CD4-positive, alpha-beta T cell (primary cell): ENCODE measurements around the gene PTOV1. TPM values are rescaled to one million over a fixed set of nuclear protein-coding genes. Genes with fewer than 3 reads are reported as not detected.

Experiments used
- ATAC-seq: fragments of 200-7000 bp; cut with Tn5 transposase; one replicate; pipeline ENCODE4 v1.10.0; 2022; ENCODE audit warnings: mild to moderate bottlenecking; ENCODE audit not compliant: poor library complexity
- CTCF ChIA-PET: fragments of 350-600 bp; sonication (Branson Sonifier 250); formaldehyde crosslinking; loops from one replicate; lab custom pipeline; 2021; ENCODE audit warnings: antibody characterized with exemption, inconsistent platforms; lab: Charles Lee
- POLR2A ChIA-PET: fragments of 350-600 bp; sonication (Branson Sonifier 250); formaldehyde crosslinking; loops from one replicate; lab custom pipeline; 2021; ENCODE audit warnings: antibody characterized with exemption, inconsistent platforms; lab: Charles Lee
- DNase-seq, 14 experiments: peaks; one replicate each; pipeline ENCODE4 v3.0.0-alpha.2; 2013 to 2020; ENCODE audit warnings: mixed read lengths in 2 of 14
- H3K27ac ChIP-seq, 2 donors: one replicate each; pipeline versions ENCODE4 v1.5.1 to v1.7.0; 2013; ENCODE audit warnings: low read length in 2 of 2, low read depth in 1 of 2, mild to moderate bottlenecking in 1 of 2
- H3K27me3 ChIP-seq, 2 experiments: 1 replicate in 1 of 2; 2 replicates in 1 of 2; pipeline versions ENCODE4 v1.6.1 to v1.7.0; 2013; ENCODE audit warnings: low read length in 2 of 2, control low read depth in 1 of 2, mild to moderate bottlenecking in 1 of 2, moderate library complexity in 1 of 2; ENCODE audit not compliant: insufficient read depth in 2 of 2, control insufficient read depth in 1 of 2
- H3K36me3 ChIP-seq: one replicate; pipeline ENCODE4 v1.6.1; 2013; ENCODE audit warnings: low read length, control low read depth; ENCODE audit not compliant: insufficient read depth
- H3K4me1 ChIP-seq: one replicate; pipeline ENCODE4 v1.6.1; 2013; ENCODE audit warnings: low read length, control low read depth; ENCODE audit not compliant: insufficient read depth
- H3K4me3 ChIP-seq: one replicate; pipeline ENCODE4 v1.5.1; 2013; ENCODE audit warnings: mild to moderate bottlenecking, low read length, moderate library complexity
- H3K9me3 ChIP-seq, 2 experiments: 1 replicate in 1 of 2; 2 replicates in 1 of 2; pipeline versions ENCODE4 v1.6.1 to v1.7.0; 2013; ENCODE audit warnings: low read length in 2 of 2, mild to moderate bottlenecking in 2 of 2, control low read depth in 1 of 2, moderate library complexity in 1 of 2; ENCODE audit not compliant: control insufficient read depth in 1 of 2, insufficient read depth in 1 of 2
- H3K27ac Mint-ChIP-seq: one replicate; pipeline ENCODE4 v1.8.0; 2020; ENCODE audit warnings: mixed read lengths
- H3K27me3 Mint-ChIP-seq: one replicate; pipeline ENCODE4 v1.8.0; 2021; ENCODE audit warnings: mixed read lengths
- H3K36me3 Mint-ChIP-seq: one replicate; pipeline ENCODE4 v1.8.0; 2021; ENCODE audit warnings: low read depth, mixed read lengths
- H3K4me1 Mint-ChIP-seq: one replicate; pipeline ENCODE4 v1.8.0; 2021; ENCODE audit warnings: low read depth, mixed read lengths
- H3K4me3 Mint-ChIP-seq: one replicate; pipeline ENCODE4 v1.8.0; 2020; ENCODE audit warnings: mild to moderate bottlenecking, mixed read lengths
- H3K9me3 Mint-ChIP-seq: one replicate; pipeline ENCODE4 v1.8.0; 2020; ENCODE audit warnings: mixed read lengths
- intact Hi-C, 2 experiments: fragments of 100-400 bp; cut with DNase I in 1 of 2; cut with micrococcal nuclease in 1 of 2; formaldehyde crosslinking; loops; one replicate each; pipeline versions ENCODE4 v1.15.1 to v1.9.0; 2023 to 2025; cut with DNase I, micrococcal nuclease
- total RNA-seq, 174 experiments: library from RNA in 2 of 174; stranded (reverse) in 2 of 174; gene quantifications; one replicate each; pipeline ENCODE4 v1.2.3 and lab custom pipeline; 2021 to 2026
- TF ChIP-seq, protein P1 (sequence below): fragments of 200-600 bp; IDR thresholded peaks from one replicate; pipeline ENCODE4 v1.8.0; 2022; ENCODE audit warnings: antibody characterized with exemption, mild to moderate bottlenecking

Gene PTOV1
- total RNA-seq, 2 experiments from 2014 or later: 127 to 134 TPM

- no peaks in the 10 kb centered on the region for H3K9me3 ChIP-seq
- no peaks in the 10 kb centered on the region for H3K27me3 Mint-ChIP-seq
- ChIA-PET CTCF (interaction anchor here (1.0 kb wide), 1 partner anchor 42 kb away, joined by 3 read pairs; the partner anchor contains the start of gene PTOV1), POLR2A (interaction anchor here (1.3 to 2.4 kb wide), 2 partner anchors 68 to 91 kb away, joined by 4 to 8 read pairs; partner anchors contain the start of genes AKT1S1 and TBC1D17)
- peaks cover 7% of the 10 kb centered on the region for H3K36me3 ChIP-seq
- peak overlapping the region; percentile 79 for H3K4me3 ChIP-seq
- H3K9me3 Mint-ChIP-seq: no peaks in the 10 kb centered on the region
- H3K36me3 Mint-ChIP-seq: peaks cover 21% of the 10 kb centered on the region
- peak overlapping the region; percentile 91 for H3K4me3 Mint-ChIP-seq
- H3K27ac Mint-ChIP-seq: peak overlapping the region; percentile 81
- H3K4me1 ChIP-seq: peaks cover 35% of the 10 kb centered on the region
- DNase-seq: peak; percentile 82 to 94 (median 87)
- intact Hi-C loops: loop anchor here in 1 of 2 experiments (5.0 kb wide), 1 partner anchor 91 kb away; no protein-coding TSS in a partner anchor
- TF ChIP-seq, protein P1, sequence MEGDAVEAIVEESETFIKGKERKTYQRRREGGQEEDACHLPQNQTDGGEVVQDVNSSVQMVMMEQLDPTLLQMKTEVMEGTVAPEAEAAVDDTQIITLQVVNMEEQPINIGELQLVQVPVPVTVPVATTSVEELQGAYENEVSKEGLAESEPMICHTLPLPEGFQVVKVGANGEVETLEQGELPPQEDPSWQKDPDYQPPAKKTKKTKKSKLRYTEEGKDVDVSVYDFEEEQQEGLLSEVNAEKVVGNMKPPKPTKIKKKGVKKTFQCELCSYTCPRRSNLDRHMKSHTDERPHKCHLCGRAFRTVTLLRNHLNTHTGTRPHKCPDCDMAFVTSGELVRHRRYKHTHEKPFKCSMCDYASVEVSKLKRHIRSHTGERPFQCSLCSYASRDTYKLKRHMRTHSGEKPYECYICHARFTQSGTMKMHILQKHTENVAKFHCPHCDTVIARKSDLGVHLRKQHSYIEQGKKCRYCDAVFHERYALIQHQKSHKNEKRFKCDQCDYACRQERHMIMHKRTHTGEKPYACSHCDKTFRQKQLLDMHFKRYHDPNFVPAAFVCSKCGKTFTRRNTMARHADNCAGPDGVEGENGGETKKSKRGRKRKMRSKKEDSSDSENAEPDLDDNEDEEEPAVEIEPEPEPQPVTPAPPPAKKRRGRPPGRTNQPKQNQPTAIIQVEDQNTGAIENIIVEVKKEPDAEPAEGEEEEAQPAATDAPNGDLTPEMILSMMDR: no peak
- peak; percentile 52 for ATAC-seq
- peak overlapping the region; percentile 29 to 59 for H3K27ac ChIP-seq
- peaks cover 37% of the 10 kb centered on the region for H3K4me1 Mint-ChIP-seq
- no peaks in the 10 kb centered on the region for H3K27me3 ChIP-seq
These were observed 42.2 kb upstream of the PTOV1 start for GRCh38 chr19:49808711-49809159.

DNA sequence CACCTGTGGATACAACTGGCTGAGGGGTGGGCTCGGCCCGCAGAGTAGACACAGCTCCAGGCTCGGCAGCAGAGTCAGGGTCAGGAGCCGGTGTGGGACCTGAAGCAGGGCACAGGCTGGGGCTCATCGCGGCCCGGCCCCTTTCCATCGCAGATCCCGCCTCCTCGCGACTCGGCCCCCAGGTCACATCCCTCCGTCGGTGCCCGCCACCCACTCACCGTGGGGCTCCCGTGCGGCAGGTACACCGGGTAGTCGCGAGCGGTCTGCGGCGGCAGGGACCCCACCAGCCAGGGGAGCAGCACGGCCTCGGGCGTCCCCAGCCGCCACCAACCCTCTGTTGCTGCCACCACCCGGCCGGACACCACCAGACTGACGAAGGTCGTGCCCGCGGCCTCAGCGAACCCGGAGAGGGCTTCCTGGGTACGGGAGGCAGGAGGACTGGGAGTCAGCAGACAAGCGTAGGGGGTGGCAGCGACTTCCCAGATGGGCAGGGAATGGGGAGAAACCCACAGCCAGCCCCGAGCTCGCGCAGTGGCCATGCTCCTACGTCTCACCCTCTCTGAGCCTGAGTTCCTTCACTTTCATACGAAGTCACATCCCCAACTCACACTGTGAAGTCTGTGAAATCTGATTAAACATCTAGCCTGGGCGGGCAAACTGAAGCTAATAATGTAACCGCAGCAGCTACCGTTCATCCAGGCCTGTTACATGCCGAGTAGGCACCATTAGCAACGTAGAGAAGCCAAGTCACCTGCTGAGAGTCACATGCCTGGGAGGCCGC lies 41.6 kb upstream of the PTOV1 start:
- Histone ChIP-seq H3K36me3 (peaks cover 5% of the 10 kb centered on the region), H3K4me3 (peak overlapping the region; percentile 79), H3K4me1 (peaks cover 37% of the 10 kb centered on the region), H3K27me3 (no peaks in the 10 kb centered on the region), H3K9me3 (no peaks in the 10 kb centered on the region), H3K27ac (peak overlapping the region in 1 of 2 donors; percentile 29)
- H3K9me3 Mint-ChIP-seq: no peaks in the 10 kb centered on the region
- TF ChIP-seq, protein P1: no peak
- ChIA-PET CTCF (interaction anchor here (1.0 kb wide), 1 partner anchor 41 kb away, joined by 3 read pairs; the partner anchor contains the start of gene PTOV1), POLR2A (interaction anchor here (0.7 to 2.4 kb wide), 4 partner anchors 41 to 92 kb away, joined by 3 to 8 read pairs (median 4); partner anchors contain the start of genes AKT1S1, PTOV1 and TBC1D17)
- peak; percentile 15 to 76 (median 43) for DNase-seq
- peak; percentile 28 for ATAC-seq
- H3K4me3 Mint-ChIP-seq: peak overlapping the region; percentile 91
- H3K36me3 Mint-ChIP-seq: peaks cover 15% of the 10 kb centered on the region
- intact Hi-C loops: loop anchor here in 1 of 2 experiments (5.0 kb wide), 1 partner anchor 92 kb away; no protein-coding TSS in a partner anchor
- H3K27me3 Mint-ChIP-seq: no peaks in the 10 kb centered on the region
- H3K4me1 Mint-ChIP-seq: peaks cover 41% of the 10 kb centered on the region
- peak overlapping the region; percentile 81 for H3K27ac Mint-ChIP-seq

DNA sequence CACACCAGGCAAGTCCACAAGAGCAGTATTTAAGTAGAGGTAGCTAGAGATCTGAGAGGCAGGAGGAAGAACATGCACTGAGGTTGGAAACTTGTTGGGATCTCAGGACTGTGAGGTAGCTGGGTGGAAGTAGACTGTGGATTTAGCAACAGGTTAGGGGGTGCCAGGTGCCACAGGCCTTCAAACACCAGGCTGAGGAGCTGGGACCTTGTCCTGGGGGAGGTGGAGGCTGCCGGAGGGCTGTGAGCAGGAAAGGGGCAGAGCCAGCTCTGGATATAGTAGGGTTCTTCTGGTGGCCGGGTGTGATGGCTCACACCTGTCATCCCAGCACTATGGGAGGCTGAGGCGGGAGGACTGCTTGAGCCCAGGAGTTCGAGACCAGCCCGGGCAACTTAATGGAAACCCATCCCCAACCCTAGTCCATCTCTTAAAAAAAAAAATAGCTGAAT lies 41.0 kb upstream of the PTOV1 start:
- Mint-ChIP-seq H3K36me3 (peaks cover 14% of the 10 kb centered on the region), H3K9me3 (no peaks in the 10 kb centered on the region), H3K4me1 (peaks cover 41% of the 10 kb centered on the region), H3K4me3 (peak overlapping the region; percentile 78), H3K27me3 (no peaks in the 10 kb centered on the region), H3K27ac (peak overlapping the region; percentile 78)
- Histone ChIP-seq H3K27me3 (no peaks in the 10 kb centered on the region), H3K4me3 (peak overlapping the region; percentile 79), H3K27ac (peak overlapping the region in 1 of 2 donors; percentile 29), H3K36me3 (peaks cover 2% of the 10 kb centered on the region), H3K9me3 (no peaks in the 10 kb centered on the region), H3K4me1 (peaks cover 40% of the 10 kb centered on the region)
- no peak for ATAC-seq
- no peak for DNase-seq
- TF ChIP-seq, protein P1: no peak
- intact Hi-C loops: loop anchor here (5.0 to 10.0 kb wide), 3 partner anchors 43 to 315 kb away; partner anchors contain the start of genes AP2A1 (in 1 of the 2) and RPS11 (in 1 of the 2)
- ChIA-PET CTCF (no interaction called here), POLR2A (interaction anchor here (0.7 to 2.4 kb wide), 4 partner anchors 41 to 92 kb away, joined by 3 to 8 read pairs (median 4); partner anchors contain the start of genes AKT1S1, PTOV1 and TBC1D17)
